NB4 (cell line): Measurements from ENCODE around the gene ASAP2.

Source experiments
- CTCF ChIP-seq: IDR thresholded peaks from one replicate; pipeline ENCODE4 v1.5.1; 2012; ENCODE audit warnings: low read depth, low read length
- MAX ChIP-seq: IDR thresholded peaks from 2 replicates; pipeline ENCODE4 v1.6.1; 2011; ENCODE audit warnings: low read depth, low read length

- no peak for TF ChIP-seq CTCF
- TF ChIP-seq MAX = no peak
Observed at GRCh38 chr2:9318461-9319337, 112.1 kb downstream of the ASAP2 start.
